NB4 (cell line): ENCODE measurements around the gene ADCY10.
A peak's percentile ranks its signal among the peaks of the same experiment; 100 is the strongest.
"Not testable (repeated sequence)": the region's sequence is repeated elsewhere in the genome, so short reads cannot be mapped to it uniquely, and the experiment has no call there.

Source experiments
- DNase-seq: peaks from one replicate; pipeline ENCODE4 v3.0.0; 2010; ENCODE audit warnings: low read depth
- H3K4me3 ChIP-seq: one replicate; pipeline ENCODE4 v1.5.1; 2011; ENCODE audit warnings: mild to moderate bottlenecking, low read depth, low read length, moderate library complexity
- CTCF ChIP-seq: IDR thresholded peaks from one replicate; pipeline ENCODE4 v1.5.1; 2012; ENCODE audit warnings: low read depth, low read length
- MYC ChIP-seq: IDR thresholded peaks from 2 replicates; pipeline ENCODE4 v1.6.1; 2011; ENCODE audit warnings: low read depth, low read length
- POLR2A ChIP-seq: IDR thresholded peaks from 2 replicates; pipeline ENCODE4 v1.6.1; 2011; ENCODE audit warnings: mild to moderate bottlenecking; ENCODE audit not compliant: insufficient read length; ENCODE audit errors: extremely low read depth
- TF ChIP-seq, protein P1 (sequence below): IDR thresholded peaks from 2 replicates; pipeline ENCODE4 v1.6.1; 2011; ENCODE audit warnings: low read depth, low read length

ADCY10 gene

GRCh38 chr1:167837326-167837725, 76.6 kb downstream of the ADCY10 start:
- no peak for DNase-seq
- no peak overlapping the region for H3K4me3 ChIP-seq
- no peak for TF ChIP-seq POLR2A
- TF ChIP-seq MYC, result no peak

GRCh38 chr1:167836197-167836596, 77.7 kb downstream of the ADCY10 start:
- no peak for TF ChIP-seq MYC
- TF ChIP-seq CTCF, result no peak
- DNase-seq, result no peak
- no peak overlapping the region for H3K4me3 ChIP-seq

GRCh38 chr1:167833904-167834303, 80.0 kb downstream of the ADCY10 start:
- no peak overlapping the region for H3K4me3 ChIP-seq
- TF ChIP-seq POLR2A (no peak), MYC (no peak), CTCF (no peak)
- TF ChIP-seq, protein P1, sequence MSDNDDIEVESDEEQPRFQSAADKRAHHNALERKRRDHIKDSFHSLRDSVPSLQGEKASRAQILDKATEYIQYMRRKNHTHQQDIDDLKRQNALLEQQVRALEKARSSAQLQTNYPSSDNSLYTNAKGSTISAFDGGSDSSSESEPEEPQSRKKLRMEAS, result no peak
- no peak for DNase-seq

DNA sequence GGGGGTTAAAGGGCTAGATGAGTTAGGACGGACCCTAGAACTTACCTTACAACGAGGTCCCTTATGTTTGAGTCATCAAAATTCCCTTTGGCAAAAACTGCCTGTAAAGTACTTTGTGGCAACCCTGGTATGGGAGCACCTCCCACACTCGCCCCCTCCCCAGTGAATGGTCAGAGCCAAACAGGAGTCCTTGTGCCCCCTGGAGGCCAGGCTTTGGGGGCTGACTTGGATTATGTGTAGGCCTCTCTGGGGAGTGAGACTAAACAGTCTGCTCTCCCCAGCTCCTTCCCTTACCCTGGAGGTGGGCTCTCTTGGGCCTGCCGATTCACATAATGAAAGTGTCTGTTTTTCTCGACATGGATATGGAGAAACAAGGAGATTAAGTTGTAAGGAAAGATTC, 81.2 kb downstream of the ADCY10 start:
- no peak for TF ChIP-seq POLR2A
- H3K4me3 ChIP-seq, result no peak overlapping the region
- DNase-seq, result peak; percentile 7

- not testable (repeated sequence) for DNase-seq, H3K4me3 ChIP-seq
Observed at GRCh38 chr1:167830668-167831067, 83.3 kb downstream of the ADCY10 start.

DNA sequence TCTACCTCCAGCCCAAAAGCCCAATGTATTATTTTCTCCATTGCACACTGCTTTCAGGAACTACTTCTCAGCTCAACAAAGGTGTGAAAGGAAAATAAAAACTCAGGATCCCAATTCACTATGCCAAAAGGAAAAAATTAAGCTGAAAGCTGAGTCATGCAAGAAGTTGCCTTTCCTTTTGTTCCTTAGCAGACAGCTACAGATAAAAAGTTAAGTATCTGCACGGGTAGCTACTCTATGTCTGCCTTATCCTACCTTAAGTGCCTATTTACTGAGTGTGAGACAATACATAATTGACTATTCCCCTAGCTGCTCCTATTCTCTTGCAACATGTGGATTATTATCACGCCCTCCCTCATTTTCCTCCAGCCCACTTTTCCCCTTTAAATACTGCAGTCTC, 84.1 kb downstream of the ADCY10 start:
- no peak overlapping the region for H3K4me3 ChIP-seq
- no peak for DNase-seq
- no peak for TF ChIP-seq POLR2A
- no peak for TF ChIP-seq MYC
- TF ChIP-seq, protein P1, result no peak
- no peak for TF ChIP-seq CTCF

- DNase-seq, result no peak
- TF ChIP-seq POLR2A, result no peak
- TF ChIP-seq CTCF, result no peak
- TF ChIP-seq, protein P1, result no peak
- TF ChIP-seq MYC, result no peak
- H3K4me3 ChIP-seq, result no peak overlapping the region
Observed at GRCh38 chr1:167826127-167826526, 87.8 kb downstream of the ADCY10 start.

DNA sequence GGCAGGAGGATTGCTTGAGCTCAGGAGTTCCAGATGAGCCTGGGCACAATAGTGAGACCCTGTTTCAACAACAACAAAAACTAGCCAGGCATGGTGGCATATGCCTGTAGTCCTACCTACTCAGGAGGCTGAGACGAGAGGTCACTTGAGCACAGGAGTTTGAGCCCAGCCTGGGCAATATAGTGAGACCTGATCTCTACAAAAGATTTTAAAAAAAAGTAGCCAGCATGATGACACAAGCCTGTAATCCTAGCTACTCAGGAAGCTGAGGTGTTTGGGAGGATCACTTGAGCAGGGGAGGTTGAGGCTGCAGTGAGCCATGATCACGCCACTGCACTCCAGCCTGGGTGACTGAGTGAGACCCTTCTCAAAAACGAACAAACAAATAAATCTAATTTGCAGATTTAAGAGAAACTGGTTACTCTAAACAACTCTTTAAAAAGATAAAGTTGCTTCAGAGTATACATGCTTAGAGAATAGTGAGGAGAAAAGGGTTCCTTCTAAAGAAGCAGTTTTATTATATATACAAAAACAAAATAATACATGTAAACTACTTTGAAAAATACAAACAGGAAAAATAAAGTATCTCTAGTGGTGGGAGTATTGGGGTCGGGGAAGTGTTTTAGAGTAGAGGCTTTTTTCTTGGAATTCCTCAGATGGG, 88.4 kb downstream of the ADCY10 start:
- TF ChIP-seq, protein P1, result no peak
- TF ChIP-seq POLR2A (no peak), MYC (no peak), CTCF (no peak)
- DNase-seq, result no peak
- H3K4me3 ChIP-seq, result no peak overlapping the region
